HG03108 (cell line): Measurements from ENCODE around the gene PPFIA3.
"Not testable (repeated sequence)": the region's sequence is repeated elsewhere in the genome, so short reads cannot be mapped to it uniquely, and the experiment has no call there.

Experiments used
- ATAC-seq: cut with Tn5 transposase; IDR thresholded peaks from one replicate; pipeline ENCODE4 v1.9.1; 2021; ENCODE audit warnings: moderate library complexity; ENCODE audit not compliant: unreplicated experiment

Gene PPFIA3

GRCh38 chr19:49123285-49123684 is 3.9 kb downstream of the PPFIA3 start:
- not testable (repeated sequence) for ATAC-seq

DNA sequence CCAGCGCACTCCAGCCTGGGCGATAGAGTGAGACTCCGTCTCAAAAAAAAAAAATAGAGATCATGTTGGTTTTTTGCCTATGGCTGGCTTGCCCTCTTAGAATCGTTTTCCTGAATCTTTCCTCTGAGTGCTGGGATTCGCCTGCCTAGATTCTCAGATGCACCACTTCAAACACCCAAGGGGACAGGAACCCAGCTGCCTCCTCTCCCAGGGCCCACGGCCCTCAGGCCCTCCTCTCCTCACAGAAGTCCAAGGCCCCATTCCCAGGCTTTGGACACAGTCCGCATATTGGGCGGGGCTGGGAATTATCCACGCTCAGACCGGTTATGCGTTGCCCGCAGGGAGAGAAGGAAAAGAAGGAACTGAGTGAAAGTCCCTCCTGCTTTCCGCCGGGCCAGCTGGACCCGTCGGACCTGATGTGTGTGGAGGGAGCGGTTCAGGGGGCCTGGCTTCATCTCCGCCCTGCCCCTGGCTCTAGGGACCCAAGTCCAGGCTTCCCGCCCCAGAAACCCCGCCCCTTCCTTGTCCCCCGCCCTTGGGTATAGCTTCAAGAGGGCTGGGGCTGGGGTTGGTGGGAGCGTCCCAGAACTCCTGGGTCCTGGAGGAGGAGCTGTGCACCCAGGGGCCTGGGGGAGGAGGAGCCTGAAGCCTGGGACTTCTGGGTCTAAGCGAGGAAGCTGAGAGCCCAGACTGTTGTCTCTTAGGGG is 5.8 kb downstream of the PPFIA3 start:
- ATAC-seq = no peak

- no peak for ATAC-seq
Observed at GRCh38 chr19:49126575-49126974, 7.2 kb downstream of the PPFIA3 start.

DNA sequence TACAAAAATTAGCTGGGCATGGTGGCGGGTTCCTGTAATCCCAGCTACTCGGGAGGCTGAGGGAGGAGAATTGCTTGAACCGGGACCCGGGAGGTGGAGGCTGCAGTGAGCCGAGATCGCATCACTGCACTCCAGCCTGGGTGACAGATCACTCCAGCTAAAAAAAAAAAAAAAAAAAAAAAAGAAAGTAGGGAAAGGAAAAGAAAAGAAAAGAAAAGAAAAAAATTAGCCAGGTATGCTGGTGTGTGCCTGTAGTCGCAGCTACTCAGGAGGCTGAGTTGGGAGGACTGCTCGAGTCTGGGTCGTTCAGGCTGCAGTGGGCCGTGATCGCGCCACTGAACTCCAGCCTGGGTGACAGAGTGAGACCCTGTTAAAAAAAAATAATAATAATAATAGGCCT is 7.9 kb downstream of the PPFIA3 start:
- not testable (repeated sequence) for ATAC-seq

GRCh38 chr19:49127674-49128544 is 8.6 kb downstream of the PPFIA3 start:
- ATAC-seq = peak; percentile 89

GRCh38 chr19:49128545-49129237 is 9.3 kb downstream of the PPFIA3 start:
- no peak for ATAC-seq

- ATAC-seq = no peak
Observed at GRCh38 chr19:49129238-49129583, 9.9 kb downstream of the PPFIA3 start.

- ATAC-seq = no peak
Observed at GRCh38 chr19:49130325-49130724, 11.0 kb downstream of the PPFIA3 start.

- no peak for ATAC-seq
Observed at GRCh38 chr19:49132974-49133609, 13.7 kb downstream of the PPFIA3 start.

- ATAC-seq = no peak
Observed at GRCh38 chr19:49133621-49134454, 14.5 kb downstream of the PPFIA3 start.

- ATAC-seq = no peak
Observed at GRCh38 chr19:49135686-49136085, 16.3 kb downstream of the PPFIA3 start.

DNA sequence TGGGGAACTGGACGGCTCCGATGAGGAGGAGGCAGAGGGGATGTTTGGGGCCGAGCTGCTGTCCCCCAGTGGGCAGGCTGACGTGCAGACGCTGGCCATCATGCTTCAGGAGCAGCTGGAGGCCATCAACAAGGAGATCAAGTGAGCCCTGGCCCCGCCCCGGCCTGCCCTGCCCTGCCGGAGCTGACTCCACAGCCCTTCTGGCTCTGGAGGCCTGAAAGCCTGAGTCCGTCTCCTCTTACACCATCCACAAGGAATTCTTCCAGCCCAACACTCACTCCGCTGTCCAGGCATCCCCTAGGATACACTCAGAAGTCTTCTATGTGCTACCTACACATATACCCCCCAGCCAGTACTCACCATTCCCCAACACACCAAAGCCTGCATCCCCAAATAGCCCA is 17.4 kb downstream of the PPFIA3 start:
- ATAC-seq = no peak

DNA sequence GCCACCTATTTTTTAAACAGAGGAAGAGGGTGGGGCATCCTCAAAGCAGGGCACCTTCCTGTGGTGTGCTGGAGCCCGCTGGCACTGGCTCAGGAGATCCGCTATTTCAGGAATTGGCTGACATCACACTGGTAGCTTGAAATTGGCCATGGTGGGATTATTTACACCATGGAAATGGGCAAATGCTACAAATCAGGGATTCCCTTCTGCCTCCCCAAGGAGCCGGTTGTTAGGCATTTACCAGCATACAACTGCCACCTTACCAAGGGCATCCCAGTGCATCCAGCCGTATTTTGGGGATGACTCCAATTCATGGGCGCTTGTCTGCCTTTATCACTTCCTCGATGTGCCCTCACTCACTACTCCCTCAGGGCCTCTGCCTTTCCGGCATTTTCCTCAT is 21.6 kb downstream of the PPFIA3 start:
- no peak for ATAC-seq

GRCh38 chr19:49141352-49141751 is 22.0 kb downstream of the PPFIA3 start:
- no peak for ATAC-seq

GRCh38 chr19:49142866-49143335 is 23.6 kb downstream of the PPFIA3 start:
- ATAC-seq = peak; percentile 76

DNA sequence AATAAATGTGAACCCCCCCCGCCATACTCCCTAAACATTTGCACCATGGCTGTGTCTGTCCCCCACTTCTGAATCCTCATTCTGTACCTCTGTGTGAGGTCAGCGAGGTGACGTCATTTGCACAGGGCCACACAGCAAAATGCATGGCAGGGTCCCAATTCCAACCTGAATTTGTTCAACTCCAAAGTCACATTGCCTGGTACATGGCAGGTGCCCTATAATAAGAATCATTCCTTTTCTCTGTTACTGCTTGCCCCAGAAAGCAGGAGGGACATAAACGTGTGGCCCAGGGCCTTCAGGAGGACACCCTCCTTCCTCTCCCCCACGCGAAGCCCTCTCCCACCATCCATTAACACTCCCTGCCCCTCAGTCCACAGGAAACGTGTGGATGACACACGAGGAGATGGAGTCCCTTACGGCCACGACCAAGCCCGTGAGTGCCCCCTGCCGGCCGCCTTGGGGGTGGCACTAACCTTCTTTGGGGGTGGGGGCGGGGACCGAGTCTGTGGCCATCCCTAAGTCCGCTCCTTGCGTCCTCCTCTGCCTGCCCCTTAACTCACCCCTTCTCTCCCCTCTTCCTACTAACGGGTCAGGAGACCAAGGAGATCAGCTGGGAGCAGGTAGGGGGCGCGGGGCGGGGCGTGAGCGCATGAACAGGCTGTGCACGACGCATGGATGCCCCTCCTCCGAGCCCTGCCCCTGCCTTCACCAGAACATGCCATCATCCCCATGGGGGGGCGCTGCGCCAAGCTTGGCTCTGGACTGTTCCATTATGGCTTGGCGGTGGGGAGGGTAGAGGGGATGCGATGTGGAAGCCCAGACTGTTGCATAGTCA is 26.4 kb downstream of the PPFIA3 start:
- ATAC-seq = no peak

DNA sequence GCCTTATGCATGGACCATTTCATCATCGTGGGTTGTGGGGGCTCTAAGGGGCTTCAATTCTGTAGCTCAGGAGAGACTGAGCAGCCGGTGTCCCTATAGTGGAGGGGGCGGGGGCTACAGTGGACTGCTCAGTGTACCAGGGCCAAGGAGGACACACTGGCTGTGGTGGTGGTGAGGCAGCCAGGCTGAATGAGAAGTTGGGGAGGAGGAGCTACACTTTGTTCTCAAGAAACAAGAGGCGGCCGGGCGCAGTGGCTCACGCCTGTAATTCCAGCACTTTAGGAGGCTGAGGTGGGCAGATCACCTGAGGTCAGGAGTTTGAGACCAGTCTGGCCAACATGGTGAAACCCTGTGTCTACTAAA is 27.0 kb downstream of the PPFIA3 start:
- not testable (repeated sequence) for ATAC-seq

DNA sequence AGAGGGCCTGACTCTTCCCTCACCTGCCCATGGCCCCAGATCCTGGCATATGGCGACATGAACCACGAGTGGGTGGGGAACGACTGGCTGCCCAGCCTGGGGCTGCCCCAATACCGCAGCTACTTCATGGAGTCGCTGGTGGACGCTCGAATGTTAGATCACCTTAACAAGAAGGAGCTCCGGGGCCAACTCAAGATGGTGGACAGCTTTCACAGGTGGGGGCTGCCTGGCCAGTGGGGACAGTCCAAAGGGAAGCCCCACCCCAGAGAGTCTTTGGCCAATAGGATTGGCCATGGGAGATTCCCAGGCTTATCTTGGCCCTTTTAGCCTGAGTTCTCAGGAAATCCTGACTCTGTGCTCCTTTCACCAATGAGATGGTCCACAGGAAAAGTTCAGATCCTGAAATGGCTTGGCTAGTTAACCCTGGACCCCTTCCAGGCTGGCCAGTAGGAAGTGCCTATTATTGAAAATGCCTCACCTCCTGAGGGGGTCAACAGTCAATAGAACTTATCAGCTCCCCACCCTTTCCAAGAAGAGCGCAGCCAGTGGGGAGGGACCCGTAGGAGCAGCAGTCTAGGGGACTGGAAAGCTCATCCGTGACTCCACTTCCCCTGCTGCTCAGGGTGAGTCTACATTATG is 28.8 kb downstream of the PPFIA3 start:
- no peak for ATAC-seq
